PC-9 (cell line): ENCODE results near the gene SLC24A4.
"Not testable (repeated sequence)": the region's sequence is repeated elsewhere in the genome, so short reads cannot be mapped to it uniquely, and the experiment has no call there.

Source experiments
- EZH2 ChIP-seq: fragments of 200-600 bp; sonication (generic); IDR thresholded peaks from 2 replicates; pipeline ENCODE4 v1.8.0; 2017; ENCODE audit warnings: antibody characterized with exemption, low read depth
- TF ChIP-seq, protein P1 (sequence below): fragments of 200-600 bp; sonication (generic); conservative IDR thresholded peaks from 2 replicates; pipeline ENCODE4 v1.6.1; 2017; ENCODE audit warnings: mixed run types, antibody characterized with exemption, mild to moderate bottlenecking, moderate library complexity

DNA sequence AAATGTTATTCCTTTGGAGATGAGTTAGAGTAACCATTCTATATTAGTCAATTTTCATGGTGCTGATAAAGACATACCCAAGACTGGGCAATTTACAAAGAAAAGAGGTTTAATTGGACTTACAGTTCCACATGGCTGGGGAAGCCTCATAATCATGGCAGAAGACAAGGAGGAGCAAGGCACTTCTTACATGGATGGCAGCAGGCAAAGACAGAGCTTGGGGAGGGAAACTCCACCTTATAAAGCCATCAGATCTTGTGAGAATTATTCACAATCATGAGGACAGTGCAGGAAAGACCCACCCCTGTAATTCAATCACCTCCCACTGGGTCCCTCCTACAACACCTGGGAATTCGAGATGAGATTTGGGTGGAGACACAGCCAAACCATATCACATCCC is 79.5 kb downstream of the SLC24A4 start:
- TF ChIP-seq, protein P1, sequence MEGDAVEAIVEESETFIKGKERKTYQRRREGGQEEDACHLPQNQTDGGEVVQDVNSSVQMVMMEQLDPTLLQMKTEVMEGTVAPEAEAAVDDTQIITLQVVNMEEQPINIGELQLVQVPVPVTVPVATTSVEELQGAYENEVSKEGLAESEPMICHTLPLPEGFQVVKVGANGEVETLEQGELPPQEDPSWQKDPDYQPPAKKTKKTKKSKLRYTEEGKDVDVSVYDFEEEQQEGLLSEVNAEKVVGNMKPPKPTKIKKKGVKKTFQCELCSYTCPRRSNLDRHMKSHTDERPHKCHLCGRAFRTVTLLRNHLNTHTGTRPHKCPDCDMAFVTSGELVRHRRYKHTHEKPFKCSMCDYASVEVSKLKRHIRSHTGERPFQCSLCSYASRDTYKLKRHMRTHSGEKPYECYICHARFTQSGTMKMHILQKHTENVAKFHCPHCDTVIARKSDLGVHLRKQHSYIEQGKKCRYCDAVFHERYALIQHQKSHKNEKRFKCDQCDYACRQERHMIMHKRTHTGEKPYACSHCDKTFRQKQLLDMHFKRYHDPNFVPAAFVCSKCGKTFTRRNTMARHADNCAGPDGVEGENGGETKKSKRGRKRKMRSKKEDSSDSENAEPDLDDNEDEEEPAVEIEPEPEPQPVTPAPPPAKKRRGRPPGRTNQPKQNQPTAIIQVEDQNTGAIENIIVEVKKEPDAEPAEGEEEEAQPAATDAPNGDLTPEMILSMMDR, result not testable (repeated sequence)
- TF ChIP-seq EZH2, result not testable (repeated sequence)
